Measurements from ENCODE around the gene CCDC40.

- no peak for TF ChIP-seq POLR2A (IDR thresholded peaks at IDR 0.05)
- no peak for TF ChIP-seq CTCF (IDR thresholded peaks at IDR 0.05)
Observed at GRCh38 chr17:80138856-80139426, 102.5 kb downstream of the CCDC40 start.
